Fibroblast of mammary gland (primary cell): ENCODE data around the gene RUNDC1.

ENCODE experiments used
- DNase-seq: peaks from one replicate; pipeline ENCODE4 v3.0.0-alpha.2; 2010; ENCODE audit warnings: low read depth
- H3K4me3 ChIP-seq: 2 replicates; pipeline ENCODE4 v1.5.1; 2011; ENCODE audit warnings: low read depth, mild to moderate bottlenecking, low read length, moderate library complexity; ENCODE audit not compliant: control insufficient read depth
- CTCF ChIP-seq: conservative IDR thresholded peaks from 2 replicates; pipeline ENCODE4 v1.5.1; 2011; ENCODE audit warnings: low read depth, low read length, inconsistent platforms; ENCODE audit not compliant: control insufficient read depth, insufficient read depth

Gene RUNDC1

GRCh38 chr17:43033948-43034881, 53.9 kb downstream of the RUNDC1 start:
- no peak overlapping the region for H3K4me3 ChIP-seq
- TF ChIP-seq CTCF = no peak
- no peak for DNase-seq

GRCh38 chr17:43034894-43035293, 54.5 kb downstream of the RUNDC1 start:
- no peak for DNase-seq
- no peak overlapping the region for H3K4me3 ChIP-seq
- no peak for TF ChIP-seq CTCF

GRCh38 chr17:43039646-43040045, 59.3 kb downstream of the RUNDC1 start:
- no peak for TF ChIP-seq CTCF
- DNase-seq = no peak
- H3K4me3 ChIP-seq = no peak overlapping the region

GRCh38 chr17:43040655-43041054, 60.3 kb downstream of the RUNDC1 start:
- H3K4me3 ChIP-seq = no peak overlapping the region
- TF ChIP-seq CTCF = no peak
- DNase-seq = no peak

DNA sequence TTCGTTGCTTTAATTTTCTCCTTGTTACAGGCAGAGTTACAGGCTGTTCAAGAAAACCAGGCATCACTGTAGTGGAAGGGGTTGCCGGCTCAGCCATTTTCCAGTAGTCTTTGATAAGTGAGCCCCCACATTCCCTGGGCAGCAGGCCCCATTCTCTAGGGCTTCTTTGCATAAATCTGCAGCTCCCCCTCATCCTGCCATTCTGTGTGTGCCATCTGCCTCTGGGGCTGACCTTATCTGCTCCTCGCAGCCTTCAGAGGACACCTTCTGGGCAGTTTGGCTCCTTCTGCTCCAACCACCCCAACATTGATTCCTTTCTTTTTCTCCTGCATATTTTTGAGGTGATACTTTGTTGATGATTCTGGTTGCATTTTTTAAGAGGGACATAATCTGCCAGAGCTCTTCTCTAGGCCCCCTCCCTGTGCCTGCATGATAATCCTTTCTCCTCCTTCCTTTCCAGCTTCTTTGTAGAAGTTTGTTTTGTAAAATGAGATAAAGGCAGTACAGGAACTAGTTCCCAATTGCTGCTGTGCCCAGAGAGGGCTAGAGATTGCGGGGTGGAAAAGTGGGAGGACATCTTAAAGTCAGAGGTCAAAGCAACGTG, 61.8 kb downstream of the RUNDC1 start:
- H3K4me3 ChIP-seq = no peak overlapping the region
- DNase-seq = no peak
- TF ChIP-seq CTCF = no peak
